DND-41 (cell line): ENCODE measurements around the gene BLOC1S2.
"Not testable (repeated sequence)": the region's sequence is repeated elsewhere in the genome, so short reads cannot be mapped to it uniquely, and the experiment has no call there.

Source experiments
- EZH2 ChIP-seq: IDR thresholded peaks from 3 replicates; pipeline ENCODE4 v1.6.1; 2012; ENCODE audit warnings: borderline replicate concordance, low read depth, mild to moderate bottlenecking, moderate library complexity, low read length, inconsistent platforms; ENCODE audit not compliant: severe bottlenecking
- TF ChIP-seq, protein P1 (sequence below): IDR thresholded peaks from 2 replicates; pipeline ENCODE4 v1.5.1; 2012; ENCODE audit warnings: borderline replicate concordance, low read length, moderate library complexity, mild to moderate bottlenecking; ENCODE audit not compliant: poor library complexity, severe bottlenecking; ENCODE audit errors: extremely low read depth

DNA sequence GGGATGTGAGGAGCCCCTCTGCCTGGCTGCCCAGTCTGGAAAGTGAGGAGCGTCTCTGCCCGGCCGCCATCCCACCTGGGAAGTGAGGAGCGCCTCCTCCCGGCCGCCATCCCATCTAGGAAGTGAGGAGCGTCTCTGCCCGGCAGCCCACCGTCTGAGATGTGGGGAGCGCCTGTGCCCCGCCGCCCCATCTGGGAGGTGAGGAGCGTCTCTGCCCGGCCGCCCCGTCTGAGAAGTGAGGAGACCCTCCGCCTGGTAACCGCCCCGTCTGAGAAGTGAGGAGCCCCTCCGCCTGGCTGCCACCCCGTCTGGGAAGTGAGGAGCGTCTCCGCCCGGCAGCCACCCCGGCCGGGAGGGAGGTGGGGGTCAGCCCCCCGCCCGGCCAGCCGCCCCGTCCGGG is 9.5 kb downstream of the BLOC1S2 start:
- TF ChIP-seq, protein P1, sequence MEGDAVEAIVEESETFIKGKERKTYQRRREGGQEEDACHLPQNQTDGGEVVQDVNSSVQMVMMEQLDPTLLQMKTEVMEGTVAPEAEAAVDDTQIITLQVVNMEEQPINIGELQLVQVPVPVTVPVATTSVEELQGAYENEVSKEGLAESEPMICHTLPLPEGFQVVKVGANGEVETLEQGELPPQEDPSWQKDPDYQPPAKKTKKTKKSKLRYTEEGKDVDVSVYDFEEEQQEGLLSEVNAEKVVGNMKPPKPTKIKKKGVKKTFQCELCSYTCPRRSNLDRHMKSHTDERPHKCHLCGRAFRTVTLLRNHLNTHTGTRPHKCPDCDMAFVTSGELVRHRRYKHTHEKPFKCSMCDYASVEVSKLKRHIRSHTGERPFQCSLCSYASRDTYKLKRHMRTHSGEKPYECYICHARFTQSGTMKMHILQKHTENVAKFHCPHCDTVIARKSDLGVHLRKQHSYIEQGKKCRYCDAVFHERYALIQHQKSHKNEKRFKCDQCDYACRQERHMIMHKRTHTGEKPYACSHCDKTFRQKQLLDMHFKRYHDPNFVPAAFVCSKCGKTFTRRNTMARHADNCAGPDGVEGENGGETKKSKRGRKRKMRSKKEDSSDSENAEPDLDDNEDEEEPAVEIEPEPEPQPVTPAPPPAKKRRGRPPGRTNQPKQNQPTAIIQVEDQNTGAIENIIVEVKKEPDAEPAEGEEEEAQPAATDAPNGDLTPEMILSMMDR = not testable (repeated sequence)
- not testable (repeated sequence) for TF ChIP-seq EZH2
